ENCODE results near the gene ADISSP.
"Not testable (repeated sequence)": the region's sequence is repeated elsewhere in the genome, so short reads cannot be mapped to it uniquely, and the experiment has no call there.

ADISSP gene

DNA sequence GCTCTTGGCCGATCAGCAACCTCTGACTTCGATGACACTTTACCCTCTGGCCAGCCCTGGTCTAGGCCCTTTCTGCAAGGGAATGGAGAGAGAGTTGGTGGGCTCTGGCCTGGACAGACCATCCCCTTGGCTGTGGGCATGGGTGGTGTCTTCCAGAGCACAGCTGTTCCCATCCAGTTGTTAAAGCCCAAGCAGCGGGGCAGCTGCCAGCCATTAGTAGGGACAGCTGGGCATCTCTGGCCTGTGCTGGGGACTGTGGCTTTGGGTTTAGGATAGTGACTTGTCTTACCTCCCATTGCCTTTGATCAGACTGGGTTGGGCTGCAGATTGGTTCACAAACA, 31.3 kb upstream of the ADISSP start:
- peak; percentile 36 for DNase-seq (ENCODE audit: low read depth)
- no peak overlapping the region for H3K4me3 ChIP-seq (ENCODE audit: low read depth, low read length)

DNA sequence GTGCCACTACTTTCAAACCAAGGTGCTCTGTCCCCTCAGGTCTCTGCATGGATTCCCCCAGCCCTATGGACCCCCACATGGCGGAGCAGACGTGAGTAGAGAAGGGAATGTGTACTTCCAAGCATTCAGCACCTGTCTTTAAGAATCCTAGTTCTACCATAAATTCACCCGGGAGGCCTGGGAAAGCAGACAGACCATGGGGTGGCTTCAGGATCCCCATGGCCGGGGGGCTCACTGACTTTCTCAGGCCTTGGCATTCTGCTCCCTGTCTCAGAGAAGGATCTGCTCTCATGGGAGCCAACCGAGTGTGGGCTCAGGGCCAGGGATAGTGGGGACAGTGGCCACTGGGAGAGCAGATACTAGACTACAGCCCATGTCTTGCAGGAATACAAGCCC, 30.8 kb upstream of the ADISSP start:
- H3K4me3 ChIP-seq (ENCODE audit: low read depth, low read length): peak overlapping the region; percentile 67
- no peak for DNase-seq (ENCODE audit: low read depth)

DNA sequence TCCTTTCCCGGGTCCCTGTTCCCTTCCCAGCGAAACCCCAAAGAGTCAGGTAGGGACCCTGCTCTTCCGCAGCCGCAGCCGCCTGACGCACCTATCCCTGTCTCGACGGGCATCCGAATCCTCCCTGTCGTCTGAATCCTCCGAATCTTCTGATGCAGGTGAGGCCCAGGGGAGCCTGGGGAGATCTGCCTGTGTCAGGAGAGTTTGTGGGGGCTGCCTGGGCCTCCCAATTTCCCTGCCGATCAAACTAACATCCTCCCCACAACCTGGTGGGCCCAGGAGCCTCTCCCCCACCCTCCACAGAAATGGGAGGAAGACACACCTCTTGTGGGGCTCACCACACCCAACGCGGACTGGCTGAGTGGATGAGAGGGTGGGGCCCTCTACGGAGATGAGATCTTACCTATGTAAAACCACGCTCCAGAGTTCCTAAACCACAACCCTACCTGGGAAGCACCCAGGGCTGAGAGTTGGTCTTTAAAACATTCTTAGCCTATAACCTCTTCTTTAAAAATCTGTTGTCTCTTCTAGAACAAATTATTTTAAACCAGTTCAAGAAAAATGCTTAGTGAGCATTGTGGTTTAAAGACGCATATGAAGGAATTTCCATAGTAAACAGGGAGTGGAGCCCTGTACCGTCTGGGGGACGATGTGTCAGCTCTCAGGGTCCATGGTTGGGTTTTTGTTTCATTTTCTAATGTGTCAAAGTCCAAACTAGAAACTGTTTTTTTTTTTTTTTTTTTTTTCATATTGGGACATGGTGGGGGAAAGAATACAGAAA, 30.2 kb upstream of the ADISSP start:
- DNase-seq (ENCODE audit: low read depth): no peak
- H3K4me3 ChIP-seq (ENCODE audit: low read depth, low read length): peak overlapping the region; percentile 67

DNA sequence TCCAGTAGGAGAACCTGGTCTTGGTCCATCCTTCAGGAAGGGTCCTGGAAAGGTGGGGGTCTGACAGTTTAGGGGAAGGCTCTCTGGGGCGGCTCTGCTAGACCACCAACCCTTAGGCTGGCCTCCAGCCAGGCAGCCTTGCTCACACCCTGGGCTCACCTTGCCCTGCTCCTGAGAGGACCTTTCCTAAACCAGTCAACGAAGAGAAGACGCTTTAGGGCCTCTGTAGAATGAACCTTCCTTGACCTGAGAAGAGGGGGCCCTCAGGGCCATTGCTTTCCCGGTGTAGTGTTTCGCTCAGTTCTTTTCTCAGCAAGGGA, 29.6 kb upstream of the ADISSP start:
- DNase-seq (ENCODE audit: low read depth): no peak
- H3K4me3 ChIP-seq (ENCODE audit: low read depth, low read length): peak overlapping the region; percentile 67

DNA sequence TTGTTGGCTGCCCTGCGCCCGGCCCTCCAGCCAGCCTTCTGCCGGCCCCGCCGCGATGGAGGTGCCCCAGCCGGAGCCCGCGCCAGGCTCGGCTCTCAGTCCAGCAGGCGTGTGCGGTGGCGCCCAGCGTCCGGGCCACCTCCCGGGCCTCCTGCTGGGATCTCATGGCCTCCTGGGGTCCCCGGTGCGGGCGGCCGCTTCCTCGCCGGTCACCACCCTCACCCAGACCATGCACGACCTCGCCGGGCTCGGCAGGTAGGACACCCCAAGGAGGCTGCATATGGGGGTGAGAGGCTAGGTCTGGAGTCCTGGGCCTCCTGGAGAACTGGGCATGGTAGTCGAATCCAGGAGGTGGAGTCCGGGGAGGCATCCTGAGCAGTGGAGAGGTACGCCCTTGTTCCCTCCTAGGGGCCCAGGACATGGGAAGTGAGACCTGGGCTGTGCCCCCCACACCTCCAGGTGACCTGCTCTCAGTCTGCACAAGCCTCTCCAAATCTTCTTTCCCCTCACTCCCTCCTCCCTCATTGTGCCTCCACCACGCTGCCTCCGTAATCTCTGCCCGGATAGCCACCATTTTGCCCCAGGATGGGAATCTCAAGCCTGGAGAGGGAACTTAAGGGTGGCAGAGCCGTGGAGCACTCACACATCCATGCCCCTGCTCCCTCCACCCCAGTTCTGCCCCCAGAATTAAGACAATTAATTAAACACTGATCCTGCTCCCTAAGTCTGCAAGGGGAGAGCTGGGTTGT, 29.1 kb upstream of the ADISSP start:
- DNase-seq (ENCODE audit: low read depth): no peak
- peak overlapping the region; percentile 67 for H3K4me3 ChIP-seq (ENCODE audit: low read depth, low read length)

DNA sequence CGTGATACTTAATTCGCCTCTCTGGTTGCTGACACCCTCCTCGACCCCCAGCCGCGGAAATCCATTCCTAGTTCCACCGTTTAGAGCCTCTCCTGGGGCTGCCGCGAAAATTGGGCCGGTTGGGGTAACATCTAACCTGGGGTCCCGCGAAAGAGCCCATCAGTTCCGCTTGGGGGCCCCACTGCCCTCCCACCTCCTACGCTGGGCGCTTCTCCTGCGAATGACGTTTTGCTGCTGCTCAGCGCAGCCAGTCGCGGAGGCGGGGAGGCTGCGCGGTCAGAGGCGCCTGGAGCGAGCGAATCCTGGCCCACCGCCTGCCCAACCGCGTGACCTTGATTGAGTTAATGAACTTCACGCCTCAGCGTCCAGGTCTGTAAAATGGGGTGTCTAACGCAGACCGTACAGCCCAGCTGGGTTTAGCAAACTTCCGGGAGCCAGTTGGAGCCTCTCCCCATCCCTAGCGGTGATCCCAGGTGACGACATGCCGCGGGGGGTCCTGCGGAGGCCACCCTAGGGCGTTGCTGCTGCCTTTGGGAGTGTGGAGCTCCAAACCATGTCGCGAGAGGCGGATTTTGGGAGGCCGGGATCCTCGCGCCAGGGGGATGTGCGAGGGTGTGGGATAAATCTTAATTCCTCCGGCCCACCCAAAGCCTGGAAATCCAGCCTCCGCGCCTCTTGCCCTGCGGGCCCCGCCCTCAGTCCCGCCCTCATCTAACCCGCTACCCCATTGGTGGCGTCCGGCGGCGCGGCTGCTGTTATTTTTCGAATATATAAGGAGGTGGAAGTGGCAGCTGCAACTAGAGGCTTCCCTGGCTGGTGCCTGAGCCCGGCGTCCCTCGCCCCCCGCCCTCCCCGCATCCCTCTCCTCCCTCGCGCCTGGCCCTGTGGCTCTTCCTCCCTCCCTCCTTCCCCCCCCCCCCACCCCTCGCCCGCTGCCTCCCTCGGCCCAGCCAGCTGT, 28.2 kb upstream of the ADISSP start, which contains the start of gene CDC25B:
Gene CDC25B (plus strand): TSS at position 800 of the 958 bp plus-strand sequence. CDS start 222 bp downstream, outside the sequence.
- peak within 1 kb of the TSS; percentile 67 for H3K4me3 ChIP-seq (ENCODE audit: low read depth, low read length)
- DNase-seq (ENCODE audit: low read depth): peak; percentile 60

DNA sequence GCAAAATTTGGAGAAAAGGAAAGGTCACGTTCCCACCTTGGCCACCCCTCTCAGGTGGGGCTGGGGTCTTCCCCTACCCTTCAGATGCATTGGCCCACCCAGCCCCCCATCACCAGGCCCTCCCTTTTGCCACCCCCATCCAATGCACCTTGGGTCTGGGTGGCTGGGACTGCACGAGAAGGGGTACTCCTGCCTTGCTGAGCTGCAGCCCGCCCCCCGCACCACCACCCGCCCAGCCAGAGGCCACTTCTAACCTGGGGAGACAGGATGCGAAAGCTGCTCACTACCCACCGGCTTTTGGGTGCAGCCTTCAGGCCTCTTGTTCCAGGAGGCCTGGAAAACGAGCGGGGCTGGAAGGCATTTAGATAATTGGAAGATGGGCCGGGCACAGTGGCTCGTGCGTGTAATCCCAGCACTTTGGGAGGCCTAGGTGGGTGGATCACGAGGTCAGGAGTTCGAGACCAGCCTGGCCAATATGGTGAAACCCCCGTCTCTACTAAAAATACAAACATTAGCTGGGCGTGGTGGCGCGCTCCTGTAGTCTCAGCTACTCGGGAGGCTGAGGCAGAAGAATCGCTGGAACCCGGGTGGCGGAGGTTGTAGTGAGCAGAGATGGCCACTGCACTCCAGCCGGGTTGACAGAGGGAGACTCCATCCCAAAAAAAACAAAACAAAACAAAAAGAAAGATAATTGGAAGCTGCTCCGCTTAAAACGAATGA, 27.3 kb upstream of the ADISSP start:
- peak overlapping the region; percentile 67 for H3K4me3 ChIP-seq (ENCODE audit: low read depth, low read length)
- DNase-seq (ENCODE audit: low read depth): no peak

DNA sequence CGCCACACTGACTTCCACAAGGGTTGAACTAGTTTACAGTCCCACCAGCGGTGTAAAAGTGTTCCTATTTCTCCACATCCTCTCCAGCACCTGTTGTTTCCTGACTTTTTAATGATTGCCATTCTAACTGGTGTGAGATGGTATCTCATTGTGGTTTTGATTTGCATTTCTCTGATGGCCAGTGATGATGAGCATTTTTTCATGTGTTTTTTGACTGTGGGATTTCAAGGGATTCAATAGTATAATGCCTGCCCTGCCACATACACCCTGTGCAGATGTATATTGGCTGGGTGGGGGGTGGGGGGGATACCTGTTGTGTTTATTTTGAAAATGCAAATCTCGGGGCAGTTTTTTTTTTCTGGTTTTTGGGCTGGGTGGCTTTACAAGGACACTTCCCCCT, 26.6 kb upstream of the ADISSP start:
- H3K4me3 ChIP-seq (ENCODE audit: low read depth, low read length); DNase-seq (ENCODE audit: low read depth): not testable (repeated sequence)

DNA sequence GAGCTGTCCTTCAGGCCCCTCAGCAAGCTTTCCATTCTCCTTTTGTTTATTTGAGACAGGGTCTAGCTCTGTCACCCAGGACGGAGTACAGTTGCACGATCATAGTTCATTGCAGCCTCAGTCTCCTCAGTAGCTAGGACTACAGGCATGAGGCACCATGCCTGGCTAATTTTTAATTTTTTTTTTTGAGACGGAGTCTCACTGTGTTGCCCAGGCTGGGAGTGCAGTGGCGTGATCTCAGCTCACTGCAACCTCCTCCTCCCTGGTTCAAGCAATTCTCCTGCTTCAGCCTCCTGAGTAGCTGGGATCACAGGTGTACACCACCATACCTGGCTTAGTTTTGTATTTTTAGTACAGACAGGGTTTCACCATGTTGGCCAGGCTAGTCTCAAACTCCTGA, 21.6 kb upstream of the ADISSP start:
- H3K4me3 ChIP-seq (ENCODE audit: low read depth, low read length); DNase-seq (ENCODE audit: low read depth): not testable (repeated sequence)

DNA sequence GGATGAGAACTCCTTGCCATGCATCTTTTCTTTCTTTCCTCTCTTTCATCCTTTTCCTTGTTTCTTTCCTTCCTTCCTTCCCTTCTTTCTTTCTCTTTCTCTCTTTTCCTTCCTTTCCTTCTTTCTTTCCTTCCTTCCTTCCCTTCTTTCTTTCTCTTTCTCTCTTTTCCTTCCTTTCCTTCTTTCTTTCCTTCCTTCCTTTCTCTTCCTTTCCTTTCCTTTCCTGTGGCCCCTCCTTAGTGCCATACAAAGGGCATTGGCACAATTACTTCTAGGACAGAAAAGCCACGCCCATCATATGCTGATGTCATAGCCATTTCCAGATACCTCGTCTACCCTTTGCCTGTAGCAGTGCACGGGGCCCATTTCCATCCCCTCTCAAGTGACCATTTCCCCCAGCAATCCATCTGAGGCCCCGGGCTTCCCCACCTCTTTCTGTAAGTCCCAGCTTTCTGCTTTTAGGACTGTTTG, 21.2 kb upstream of the ADISSP start:
- DNase-seq (ENCODE audit: low read depth): no peak
- no peak overlapping the region for H3K4me3 ChIP-seq (ENCODE audit: low read depth, low read length)

DNA sequence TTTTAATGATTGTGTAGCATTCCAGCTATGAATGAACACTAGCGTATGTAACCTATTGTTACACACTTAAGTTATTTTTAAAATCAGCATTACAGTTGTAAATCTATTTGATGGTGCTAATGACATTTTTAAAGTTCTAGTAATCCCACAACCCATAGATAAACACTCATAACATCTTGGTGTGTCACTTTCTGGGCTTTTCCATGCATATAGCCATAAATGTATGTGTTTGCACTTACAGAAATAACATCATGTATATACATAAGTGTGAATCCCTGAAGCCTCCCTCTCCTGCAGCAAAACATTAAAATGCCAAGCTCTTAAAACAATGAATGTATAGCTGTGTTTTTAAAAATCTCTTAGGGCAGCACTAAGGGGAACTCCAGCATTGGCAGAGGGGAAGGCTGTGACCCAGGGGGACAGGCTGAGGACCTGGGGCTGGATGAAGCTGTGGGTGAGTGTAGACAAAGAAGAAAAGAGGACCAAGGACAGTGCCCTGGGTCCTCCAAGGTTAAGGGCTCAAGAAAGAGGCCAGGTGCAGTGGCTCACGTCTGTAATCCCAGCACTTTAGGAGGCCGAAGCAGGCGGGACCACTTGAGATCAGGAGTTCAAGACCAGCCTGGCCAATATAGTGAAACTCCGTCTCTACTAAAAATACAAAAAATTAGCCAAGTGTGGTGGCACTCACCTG, 19.9 kb upstream of the ADISSP start:
- peak overlapping the region; percentile 39 for H3K4me3 ChIP-seq (ENCODE audit: low read depth, low read length)
- no peak for DNase-seq (ENCODE audit: low read depth)

DNA sequence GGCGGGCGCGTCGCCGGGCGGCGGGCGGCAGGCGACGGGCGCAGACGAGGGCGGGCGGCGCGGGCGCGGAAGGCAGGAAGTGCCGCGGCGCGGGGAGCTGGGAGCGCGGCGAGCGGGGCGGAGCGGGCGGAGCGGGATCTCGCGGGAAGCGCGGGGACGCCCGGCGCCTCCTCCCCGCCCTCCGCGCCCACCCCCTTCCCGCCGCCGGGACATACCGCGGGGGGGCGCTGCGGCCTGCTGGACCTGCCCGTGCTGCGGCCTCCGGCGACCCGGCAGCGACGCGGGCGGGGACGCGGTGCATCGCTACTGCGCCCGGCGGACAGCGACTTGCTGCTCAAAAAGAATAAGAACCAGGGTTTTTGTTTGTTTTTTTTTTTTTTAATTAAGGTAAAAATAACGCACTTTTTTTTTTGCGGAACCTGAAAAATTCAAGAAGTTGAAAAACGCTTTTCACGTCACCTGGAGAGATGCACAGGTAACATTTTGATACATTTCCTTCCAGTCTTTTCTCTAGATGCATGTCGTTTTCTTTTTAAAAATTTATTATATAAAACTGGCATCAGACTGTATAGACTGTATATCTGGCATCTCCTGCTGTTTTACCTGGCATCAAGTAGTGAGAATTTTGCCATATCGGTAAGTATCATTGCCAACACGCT, 19.2 kb upstream of the ADISSP start, which contains the start of gene CENPB:
Gene CENPB (minus strand): TSS at position 76 of the 659 bp plus-strand sequence. CDS start 257 bp downstream, outside the sequence.
- peak within 1 kb of the TSS; percentile 63 for H3K4me3 ChIP-seq (ENCODE audit: low read depth, low read length)
- DNase-seq (ENCODE audit: low read depth): no peak

DNA sequence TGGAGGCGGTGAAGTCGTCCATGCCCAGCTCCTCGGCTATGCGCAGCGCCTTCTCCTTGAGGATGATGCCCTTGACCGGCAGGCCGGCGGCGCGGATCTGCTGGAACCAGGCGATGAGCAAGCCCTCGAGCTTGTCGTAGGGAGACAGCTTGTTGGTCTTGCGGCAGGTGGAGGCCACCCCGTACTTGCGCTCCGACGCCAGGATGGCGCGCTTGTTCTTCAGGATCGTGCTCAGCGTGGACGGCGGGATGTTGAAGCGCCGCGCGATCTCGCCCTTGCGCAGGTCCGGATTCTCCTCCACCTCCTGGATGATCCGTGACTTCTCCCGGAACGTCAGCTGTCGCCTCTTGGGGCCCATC, 18.6 kb upstream of the ADISSP start:
- no peak for DNase-seq (ENCODE audit: low read depth)
- peak overlapping the region; percentile 63 for H3K4me3 ChIP-seq (ENCODE audit: low read depth, low read length)

DNA sequence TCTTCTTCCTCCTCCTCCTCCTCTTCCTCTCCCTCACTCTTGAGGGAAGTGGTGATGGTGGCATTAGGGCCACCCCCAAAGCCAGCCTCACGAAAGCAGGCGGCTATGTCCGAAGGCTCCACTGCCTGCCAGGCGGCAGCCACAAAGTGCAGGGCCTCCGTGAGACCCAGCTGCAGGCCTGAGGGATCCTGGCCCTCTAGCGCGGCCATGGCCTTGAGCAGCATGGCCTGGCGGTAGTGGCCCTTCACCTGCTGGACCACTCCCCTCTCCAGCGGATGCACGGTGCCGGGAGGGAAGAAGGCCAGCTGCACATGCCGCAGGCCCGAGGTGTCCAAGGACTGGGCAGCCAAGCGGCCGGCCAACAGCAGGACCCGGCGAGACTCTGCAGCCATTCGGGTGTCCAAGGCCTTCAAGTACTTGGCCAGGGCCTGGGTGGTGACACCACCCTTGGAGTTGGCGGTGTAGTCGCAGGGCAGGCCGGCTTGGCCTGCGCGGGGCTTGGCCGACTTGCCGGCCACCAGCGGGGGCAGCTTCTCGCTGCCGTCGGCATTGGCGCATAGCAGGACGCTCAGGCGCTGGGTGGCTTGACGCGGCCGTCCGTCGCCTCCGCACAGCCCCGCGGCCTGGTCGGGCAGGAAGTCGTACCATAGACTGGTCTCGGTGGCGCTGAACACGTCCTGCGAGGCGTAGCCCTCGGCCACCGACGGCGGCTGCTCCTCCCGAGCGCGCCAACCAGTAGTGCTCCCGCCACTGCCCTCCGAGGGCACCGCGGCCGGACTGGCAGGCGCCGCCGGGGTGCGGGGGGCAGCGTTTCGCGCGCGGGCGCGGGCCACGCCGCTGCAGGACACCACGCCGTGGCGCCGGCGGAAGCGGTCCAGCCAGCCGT, 17.9 kb upstream of the ADISSP start:
- no peak for DNase-seq (ENCODE audit: low read depth)
- H3K4me3 ChIP-seq (ENCODE audit: low read depth, low read length): peak overlapping the region; percentile 63

DNA sequence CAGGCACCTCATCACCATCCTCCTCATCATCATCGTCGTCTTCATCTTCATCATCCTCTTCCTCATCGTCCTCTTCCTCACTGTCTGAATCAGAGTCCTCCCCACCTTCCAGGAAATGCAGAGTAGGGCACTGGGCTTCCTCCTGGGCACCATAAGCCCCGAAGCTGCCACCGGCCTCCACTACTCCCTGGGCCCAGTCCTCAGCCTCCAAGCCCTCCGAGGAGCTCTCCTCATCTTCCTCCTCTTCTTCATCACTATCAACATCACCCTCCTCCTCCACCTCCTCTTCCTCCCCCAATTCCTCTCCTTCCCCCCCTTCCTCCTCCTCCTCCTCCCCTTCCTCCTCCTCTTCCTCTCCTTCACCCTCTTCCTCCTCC, 17.3 kb upstream of the ADISSP start:
- peak overlapping the region; percentile 63 for H3K4me3 ChIP-seq (ENCODE audit: low read depth, low read length)
- DNase-seq (ENCODE audit: low read depth): no peak

DNA sequence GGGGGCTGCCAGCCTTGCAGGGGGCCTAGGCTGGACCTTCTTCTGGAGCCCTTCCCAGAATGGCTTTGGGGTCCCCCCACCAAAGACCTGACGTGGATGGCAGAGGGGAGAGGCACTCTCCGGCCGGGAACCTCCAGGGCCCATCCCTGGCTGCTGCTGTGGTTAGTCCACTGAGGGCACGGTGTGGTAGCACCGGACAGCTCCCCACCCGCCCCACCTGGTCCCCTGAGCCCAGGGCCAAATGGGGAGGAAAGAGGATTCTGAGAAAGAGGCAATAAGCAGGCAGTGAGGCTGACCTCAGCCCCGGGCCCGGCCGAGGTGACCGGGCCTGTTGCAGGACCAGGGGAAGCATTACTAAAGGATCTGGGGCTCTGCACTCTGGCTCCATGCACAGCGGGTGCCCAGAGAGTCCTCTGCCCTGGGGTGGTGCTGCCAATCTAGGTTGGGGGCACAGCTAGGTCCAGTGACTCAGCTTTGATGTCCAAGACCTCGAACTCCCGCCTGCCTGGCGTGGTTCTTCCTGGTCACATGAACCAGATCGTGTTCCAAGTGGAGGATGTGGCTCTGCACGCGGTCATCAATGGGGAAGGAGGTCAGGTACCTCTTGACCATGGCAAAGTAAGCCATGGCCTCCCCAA, 16.8 kb upstream of the ADISSP start:
- DNase-seq (ENCODE audit: low read depth): no peak
- H3K4me3 ChIP-seq (ENCODE audit: low read depth, low read length): no peak overlapping the region
